Measurements from ENCODE around the gene RASSF6.

The RASSF6 gene

GRCh38 chr4:73533515-73534422 is 86.5 kb downstream of the RASSF6 start:
- Histone ChIP-seq H3K36me3 (ENCODE audit: control insufficient read depth, insufficient read depth, low read length) (no peaks in the 10 kb centered on the region), H3K4me3 (ENCODE audit: low read length) (no peak overlapping the region), H3K4me1 (ENCODE audit: control insufficient read depth, insufficient read depth, low read length) (no peaks in the 10 kb centered on the region), H3K9me3 (ENCODE audit: control insufficient read depth, insufficient read depth, low read length) (no peaks in the 10 kb centered on the region), H3K27me3 (ENCODE audit: control insufficient read depth, insufficient read depth, low read length) (no peaks in the 10 kb centered on the region), H3K27ac (ENCODE audit: low read length) (no peak overlapping the region)
- no CpG with 5 or more reads among the region's 2 CpGs for WGBS (ENCODE audit: insufficient coverage, insufficient read length)
- DNase-seq (ENCODE audit: low read depth, low spot score) = no peak

GRCh38 chr4:73528171-73528570 is 92.1 kb downstream of the RASSF6 start:
- H3K4me1 ChIP-seq (ENCODE audit: control insufficient read depth, insufficient read depth, low read length) = no peaks in the 10 kb centered on the region
- H3K36me3 ChIP-seq (ENCODE audit: control insufficient read depth, insufficient read depth, low read length) = no peaks in the 10 kb centered on the region
- no peaks in the 10 kb centered on the region for H3K9me3 ChIP-seq (ENCODE audit: control insufficient read depth, insufficient read depth, low read length)
- DNase-seq (ENCODE audit: low read depth, low spot score) = no peak
- no peak overlapping the region for H3K4me3 ChIP-seq (ENCODE audit: low read length)
- no CpG with 5 or more reads among the region's 2 CpGs for WGBS (ENCODE audit: insufficient coverage, insufficient read length)
- H3K27ac ChIP-seq (ENCODE audit: low read length) = no peak overlapping the region
- no peaks in the 10 kb centered on the region for H3K27me3 ChIP-seq (ENCODE audit: control insufficient read depth, insufficient read depth, low read length)

- Histone ChIP-seq H3K4me3 (ENCODE audit: low read length) (no peak overlapping the region), H3K27me3 (ENCODE audit: control insufficient read depth, insufficient read depth, low read length) (no peaks in the 10 kb centered on the region), H3K4me1 (ENCODE audit: control insufficient read depth, insufficient read depth, low read length) (no peaks in the 10 kb centered on the region), H3K27ac (ENCODE audit: low read length) (no peak overlapping the region), H3K9me3 (ENCODE audit: control insufficient read depth, insufficient read depth, low read length) (no peaks in the 10 kb centered on the region), H3K36me3 (ENCODE audit: control insufficient read depth, insufficient read depth, low read length) (no peaks in the 10 kb centered on the region)
- no peak for DNase-seq (ENCODE audit: low read depth, low spot score)
- WGBS (ENCODE audit: insufficient coverage, insufficient read length) = no CpG with 5 or more reads among the region's 1 CpG
These were observed 93.0 kb downstream of the RASSF6 start for GRCh38 chr4:73527196-73527595.

- no peak overlapping the region for H3K27ac ChIP-seq (ENCODE audit: low read length)
- peaks cover 2% of the 10 kb centered on the region; the same call in 1 of the 2 replicates for H3K4me1 ChIP-seq (ENCODE audit: control insufficient read depth, insufficient read depth, low read length)
- no peaks in the 10 kb centered on the region for H3K36me3 ChIP-seq (ENCODE audit: control insufficient read depth, insufficient read depth, low read length)
- DNase-seq (ENCODE audit: low read depth, low spot score) = no peak
- no peaks in the 10 kb centered on the region for H3K27me3 ChIP-seq (ENCODE audit: control insufficient read depth, insufficient read depth, low read length)
- no CpG with 5 or more reads among the region's 1 CpG for WGBS (ENCODE audit: insufficient coverage, insufficient read length)
- no peaks in the 10 kb centered on the region for H3K9me3 ChIP-seq (ENCODE audit: control insufficient read depth, insufficient read depth, low read length)
- H3K4me3 ChIP-seq (ENCODE audit: low read length) = no peak overlapping the region
These were observed 94.6 kb downstream of the RASSF6 start for GRCh38 chr4:73525611-73526010.

GRCh38 chr4:73523126-73523525 is 97.1 kb downstream of the RASSF6 start:
- DNase-seq (ENCODE audit: low read depth, low spot score) = no peak
- Histone ChIP-seq H3K4me3 (ENCODE audit: low read length) (no peak overlapping the region), H3K27ac (ENCODE audit: low read length) (no peak overlapping the region), H3K36me3 (ENCODE audit: control insufficient read depth, insufficient read depth, low read length) (no peaks in the 10 kb centered on the region), H3K4me1 (ENCODE audit: control insufficient read depth, insufficient read depth, low read length) (peaks cover 2% of the 10 kb centered on the region; the same call in 1 of the 2 replicates), H3K27me3 (ENCODE audit: control insufficient read depth, insufficient read depth, low read length) (no peaks in the 10 kb centered on the region), H3K9me3 (ENCODE audit: control insufficient read depth, insufficient read depth, low read length) (no peaks in the 10 kb centered on the region)
- WGBS (ENCODE audit: insufficient coverage, insufficient read length) = no CpG with 5 or more reads among the region's 2 CpGs

All from iPS DF 6.9 (cell line).